NT2/D1 (cell line): ENCODE data around the gene SFXN2.

Experiments
- DNase-seq: peaks from one replicate; pipeline ENCODE4 v3.0.0-alpha.2; 2011; ENCODE audit warnings: low read depth, low spot score
- H3K27me3 ChIP-seq: 2 replicates; pipeline ENCODE4 v1.6.0; 2011; ENCODE audit warnings: mild to moderate bottlenecking; ENCODE audit not compliant: insufficient read length, insufficient read depth
- H3K36me3 ChIP-seq: 2 replicates; pipeline ENCODE4 v1.6.1; 2011; ENCODE audit warnings: mild to moderate bottlenecking, low read length, mixed read lengths; ENCODE audit not compliant: insufficient read depth, insufficient read length
- H3K4me1 ChIP-seq: 2 replicates; pipeline ENCODE4 v1.5.1; 2011; ENCODE audit not compliant: insufficient read depth, insufficient read length
- H3K4me3 ChIP-seq: 2 replicates; pipeline ENCODE4 v1.5.1; 2011; ENCODE audit warnings: low read depth; ENCODE audit not compliant: insufficient read length
- H3K9ac ChIP-seq: 2 replicates; pipeline ENCODE4 v1.6.0; 2011; ENCODE audit warnings: low read depth; ENCODE audit not compliant: insufficient read length
- H3K9me3 ChIP-seq: 2 replicates; pipeline ENCODE4 v1.5.1; 2011; ENCODE audit warnings: mild to moderate bottlenecking, low read length; ENCODE audit not compliant: insufficient read depth
- SUZ12 ChIP-seq: IDR thresholded peaks from 2 replicates; pipeline ENCODE4 v1.6.1; 2011; ENCODE audit not compliant: insufficient read length, insufficient read depth; ENCODE audit errors: extremely low read depth
- YY1 ChIP-seq: IDR thresholded peaks from 2 replicates; pipeline ENCODE4 v1.6.1; 2011; ENCODE audit not compliant: insufficient read length, insufficient read depth
- ZNF274 ChIP-seq: IDR thresholded peaks from 2 replicates; pipeline ENCODE4 v1.6.1; 2011; ENCODE audit warnings: mild to moderate bottlenecking, low read depth, low read length

The SFXN2 gene

GRCh38 chr10:102676534-102677315, 37.7 kb upstream of the SFXN2 start:
- no peak for TF ChIP-seq YY1
- no peak for TF ChIP-seq SUZ12
- TF ChIP-seq ZNF274, result no peak
- Histone ChIP-seq H3K9me3 (no peaks in the 10 kb centered on the region), H3K27me3 (no peaks in the 10 kb centered on the region), H3K36me3 (peaks cover 4% of the 10 kb centered on the region), H3K4me3 (no peak overlapping the region), H3K4me1 (peaks cover 27% of the 10 kb centered on the region), H3K9ac (no peak overlapping the region)
- no peak for DNase-seq

DNA sequence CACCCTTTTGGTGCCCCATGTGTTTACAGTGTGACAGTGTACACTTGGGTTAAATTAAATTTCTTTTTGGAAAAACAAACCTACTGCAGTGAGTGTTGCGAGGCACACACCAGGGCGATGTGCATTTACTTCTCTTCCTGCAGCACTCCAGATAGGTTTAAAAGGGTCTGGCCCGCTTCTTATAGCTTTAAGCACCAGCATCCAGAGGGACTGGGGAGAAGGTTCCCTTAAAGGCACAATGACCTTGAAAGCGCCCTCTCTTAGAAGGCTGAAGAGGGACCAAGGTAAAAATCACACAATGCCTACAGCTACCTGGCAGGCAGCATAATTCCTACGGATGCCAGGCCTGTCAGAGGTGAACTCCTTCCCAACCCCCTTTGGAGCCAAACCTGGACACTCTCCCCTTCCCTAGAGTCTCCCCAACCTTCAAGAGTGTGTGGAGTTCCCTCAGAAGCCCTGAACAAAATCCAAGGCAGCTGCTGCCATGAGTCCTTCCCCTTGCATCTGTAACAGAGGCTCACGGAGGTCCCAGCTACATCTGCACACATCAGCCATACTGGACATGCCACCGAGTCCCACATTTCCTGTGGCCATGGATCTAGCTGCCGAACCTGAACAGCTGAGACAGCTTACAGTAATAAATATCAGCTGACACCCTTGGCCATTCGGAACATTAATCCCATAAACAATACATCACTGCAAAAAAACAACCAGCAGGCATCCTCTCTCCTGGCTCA, 36.9 kb upstream of the SFXN2 start:
- no peaks in the 10 kb centered on the region for H3K9me3 ChIP-seq
- no peak overlapping the region for H3K4me3 ChIP-seq
- no peak overlapping the region for H3K9ac ChIP-seq

GRCh38 chr10:102678068-102678400, 36.4 kb upstream of the SFXN2 start:
- no peak for TF ChIP-seq YY1
- TF ChIP-seq ZNF274, result no peak
- TF ChIP-seq SUZ12, result no peak
- Histone ChIP-seq H3K4me1 (peaks cover 29% of the 10 kb centered on the region), H3K9me3 (no peaks in the 10 kb centered on the region), H3K4me3 (no peak overlapping the region), H3K9ac (no peak overlapping the region), H3K27me3 (no peaks in the 10 kb centered on the region), H3K36me3 (peaks cover 12% of the 10 kb centered on the region)
- no peak for DNase-seq

More for the DNA sequence above, 36.9 kb upstream of the SFXN2 start:
- Histone ChIP-seq H3K27me3 (no peaks in the 10 kb centered on the region), H3K4me1 (peaks cover 29% of the 10 kb centered on the region), H3K36me3 (peaks cover 12% of the 10 kb centered on the region)
- no peak for DNase-seq
- TF ChIP-seq SUZ12 (no peak), ZNF274 (no peak), YY1 (no peak)

- Histone ChIP-seq H3K9ac (peak overlapping the region; percentile 10), H3K4me3 (no peak overlapping the region), H3K27me3 (no peaks in the 10 kb centered on the region), H3K9me3 (no peaks in the 10 kb centered on the region), H3K4me1 (peaks cover 28% of the 10 kb centered on the region), H3K36me3 (peaks cover 12% of the 10 kb centered on the region)
- DNase-seq, result peak; percentile 50
- TF ChIP-seq SUZ12 (no peak), YY1 (no peak), ZNF274 (no peak)
Observed at GRCh38 chr10:102678842-102679289, 35.6 kb upstream of the SFXN2 start.

DNA sequence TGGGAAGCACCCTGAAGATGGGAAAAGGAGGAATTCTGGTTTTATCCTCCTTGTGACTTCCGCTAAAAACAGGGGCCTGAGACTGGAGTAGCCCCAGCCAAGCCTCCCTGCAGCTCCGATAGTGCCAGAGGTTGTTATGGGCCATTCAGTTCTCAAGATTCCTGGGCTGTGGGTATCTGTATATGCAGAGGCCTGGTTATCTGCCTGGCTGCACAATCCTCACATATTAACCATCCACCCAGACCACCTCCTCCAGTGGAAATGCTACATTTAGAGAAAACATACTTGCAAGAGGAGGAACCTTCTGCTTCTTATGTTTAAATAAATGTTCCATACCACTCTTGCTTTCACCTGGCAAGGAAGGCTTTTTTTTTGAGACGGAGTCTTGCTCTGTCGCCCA, 34.8 kb upstream of the SFXN2 start:
- no peaks in the 10 kb centered on the region for H3K9me3 ChIP-seq
- H3K9ac ChIP-seq, result peak overlapping the region; percentile 17
- no peak for DNase-seq
- no peak for TF ChIP-seq YY1
- TF ChIP-seq ZNF274, result no peak
- no peak for TF ChIP-seq SUZ12
- no peak overlapping the region for H3K4me3 ChIP-seq
- H3K27me3 ChIP-seq, result no peaks in the 10 kb centered on the region
- H3K36me3 ChIP-seq, result peaks cover 12% of the 10 kb centered on the region
- peaks cover 23% of the 10 kb centered on the region for H3K4me1 ChIP-seq

DNA sequence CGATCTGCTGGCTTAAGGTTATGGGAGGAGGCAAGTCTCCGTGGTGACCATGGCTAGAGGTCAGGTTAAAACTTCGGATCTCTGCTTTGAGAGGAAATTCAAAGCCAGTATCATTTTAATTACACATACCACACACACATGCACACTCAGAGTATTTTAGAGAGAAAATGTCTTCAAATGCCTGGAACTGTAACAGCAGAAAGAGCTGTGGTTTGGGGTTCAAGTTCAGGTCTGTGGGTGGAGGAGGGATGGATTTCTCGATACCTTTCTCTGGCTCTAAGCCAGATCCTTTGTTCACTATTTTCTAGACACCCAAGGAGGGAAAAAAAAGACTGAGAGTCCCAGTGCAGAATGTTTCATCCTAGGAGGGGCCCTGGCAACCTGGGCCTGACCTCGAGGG, 32.7 kb upstream of the SFXN2 start:
- H3K9me3 ChIP-seq, result no peaks in the 10 kb centered on the region
- no peak for DNase-seq
- no peak overlapping the region for H3K9ac ChIP-seq
- H3K4me1 ChIP-seq, result peaks cover 16% of the 10 kb centered on the region
- H3K27me3 ChIP-seq, result no peaks in the 10 kb centered on the region
- peaks cover 20% of the 10 kb centered on the region for H3K36me3 ChIP-seq
- no peak for TF ChIP-seq SUZ12
- TF ChIP-seq ZNF274, result no peak
- TF ChIP-seq YY1, result no peak
- H3K4me3 ChIP-seq, result no peak overlapping the region

DNA sequence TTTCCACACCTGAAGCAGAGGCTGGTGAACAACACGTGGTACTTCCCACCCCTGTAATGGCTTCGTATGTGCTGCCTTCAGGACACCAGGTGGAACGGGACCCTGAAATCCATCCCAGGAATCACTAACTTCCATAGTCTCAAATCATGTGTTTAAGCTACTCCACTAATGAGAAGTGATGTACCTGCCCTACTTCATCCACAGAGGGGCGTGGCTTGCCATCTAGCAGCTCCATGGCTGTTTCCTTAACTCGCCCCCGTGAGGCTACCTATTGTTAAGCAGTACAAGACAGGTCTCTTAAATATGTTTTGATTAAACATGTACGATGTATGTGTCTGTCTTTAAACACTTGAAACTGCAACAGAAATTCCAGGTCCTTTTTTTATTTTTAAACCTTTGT, 32.0 kb upstream of the SFXN2 start:
- Histone ChIP-seq H3K4me1 (peaks cover 13% of the 10 kb centered on the region), H3K9me3 (no peaks in the 10 kb centered on the region), H3K9ac (no peak overlapping the region), H3K4me3 (no peak overlapping the region), H3K36me3 (peaks cover 20% of the 10 kb centered on the region), H3K27me3 (no peaks in the 10 kb centered on the region)
- no peak for DNase-seq
- TF ChIP-seq SUZ12 (no peak), ZNF274 (no peak), YY1 (no peak)
